KBM-7 (cell line): ENCODE measurements around the gene CFDP1.

Source experiments
- DNase-seq: peaks from one replicate; pipeline ENCODE4 v3.0.0-alpha.2; 2015
- in situ Hi-C: fragments of 300-500 bp; cut with MboI; formaldehyde crosslinking; loops from 2 replicates; pipeline ENCODE4 v1.14.3; 2020; ENCODE audit warnings: low sequenced_read_pairs, low pct_unique_long_range_greater_than_20kb, mixed read lengths

The CFDP1 gene

DNA sequence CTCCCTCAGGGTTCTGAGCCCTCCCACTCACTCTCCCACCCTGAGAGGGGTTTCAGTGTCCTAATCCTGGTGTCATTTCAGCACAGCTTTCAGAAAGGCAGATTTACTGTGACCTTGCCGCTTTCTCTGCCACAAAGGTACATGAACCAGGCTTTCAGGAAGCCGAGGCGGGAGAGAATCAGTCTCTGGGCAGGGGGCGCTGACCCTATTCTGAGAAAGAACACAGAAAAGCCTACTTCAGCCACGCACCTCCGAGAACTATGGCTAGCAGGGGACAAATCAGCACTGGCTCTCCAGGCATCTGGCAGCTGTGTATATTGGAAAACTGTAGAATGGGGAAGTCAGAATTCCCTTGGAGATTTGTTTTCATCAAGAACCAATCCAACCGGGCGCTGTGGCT lies 124.1 kb downstream of the CFDP1 start:
- DNase-seq = no peak
- in situ Hi-C loops = no loop called here

DNA sequence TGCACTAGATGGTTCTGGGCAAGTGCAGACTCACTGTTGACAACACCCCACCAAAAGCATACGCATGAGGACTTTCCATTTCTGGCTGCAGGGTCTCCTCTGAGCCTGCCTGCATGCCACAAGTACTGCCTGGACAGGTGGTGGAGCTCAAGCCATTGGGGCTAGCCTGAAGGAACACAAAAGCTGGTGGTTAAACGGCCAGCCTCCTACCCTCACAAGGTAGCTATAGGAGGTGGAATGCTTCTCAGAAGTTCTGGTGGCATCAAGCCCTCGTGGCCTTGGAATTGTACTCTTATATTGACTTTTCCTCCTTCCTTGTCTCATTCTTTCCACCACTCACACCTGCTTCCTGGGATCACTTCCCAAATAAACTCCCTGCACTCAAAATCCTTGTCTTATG lies 125.3 kb downstream of the CFDP1 start:
- in situ Hi-C loops = no loop called here
- DNase-seq = no peak

DNA sequence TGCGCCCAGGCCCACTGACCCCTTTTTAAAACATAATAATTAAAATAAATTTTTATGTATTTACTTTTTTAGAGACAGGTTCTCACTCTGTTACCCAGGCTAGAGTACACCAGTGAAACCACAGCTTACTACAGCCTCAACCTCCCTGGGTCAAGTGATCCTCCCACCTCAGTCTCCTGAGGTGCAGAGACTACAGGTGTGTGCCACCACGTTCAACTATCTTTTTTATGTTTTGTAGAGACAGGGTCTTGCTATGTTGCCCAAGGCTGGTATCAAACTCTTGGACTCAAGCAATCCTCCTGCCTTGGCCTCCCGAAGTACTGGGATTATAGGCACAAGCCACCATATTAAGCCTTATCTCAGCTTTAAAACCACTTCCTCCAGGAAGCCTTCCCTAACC lies 125.8 kb downstream of the CFDP1 start:
- in situ Hi-C loops = no loop called here
- no peak for DNase-seq

DNA sequence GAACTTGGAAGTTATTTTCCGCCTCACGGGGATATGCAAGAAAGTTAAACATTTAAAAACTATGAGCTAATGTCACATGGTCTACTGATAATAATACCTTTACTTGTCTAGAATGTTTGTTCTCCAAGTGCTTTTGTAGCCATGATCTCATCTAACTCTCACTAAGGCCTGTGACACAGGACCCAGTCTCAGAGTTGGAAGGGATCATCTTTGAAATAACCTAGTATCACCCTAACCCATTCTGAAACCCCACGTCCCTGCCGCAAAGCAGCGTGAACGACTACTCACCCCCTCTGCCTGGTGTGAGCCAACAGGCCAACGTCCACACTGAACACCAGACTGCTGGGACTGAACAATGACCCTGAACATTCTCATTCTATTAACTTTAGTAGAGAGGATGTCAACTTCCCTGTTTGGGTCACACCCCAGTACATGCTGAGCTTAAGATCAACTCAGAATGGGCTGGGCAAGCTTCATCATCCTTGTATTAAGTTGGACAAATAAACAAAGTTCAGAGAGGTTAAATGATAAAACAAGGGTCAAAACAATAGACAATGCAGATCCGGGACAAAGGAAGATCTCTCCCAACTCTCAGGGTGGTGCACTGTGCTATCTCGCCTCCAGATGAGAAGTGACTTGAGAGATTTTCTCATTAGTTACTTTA lies 127.1 kb downstream of the CFDP1 start:
- in situ Hi-C loops = no loop called here
- no peak for DNase-seq

DNA sequence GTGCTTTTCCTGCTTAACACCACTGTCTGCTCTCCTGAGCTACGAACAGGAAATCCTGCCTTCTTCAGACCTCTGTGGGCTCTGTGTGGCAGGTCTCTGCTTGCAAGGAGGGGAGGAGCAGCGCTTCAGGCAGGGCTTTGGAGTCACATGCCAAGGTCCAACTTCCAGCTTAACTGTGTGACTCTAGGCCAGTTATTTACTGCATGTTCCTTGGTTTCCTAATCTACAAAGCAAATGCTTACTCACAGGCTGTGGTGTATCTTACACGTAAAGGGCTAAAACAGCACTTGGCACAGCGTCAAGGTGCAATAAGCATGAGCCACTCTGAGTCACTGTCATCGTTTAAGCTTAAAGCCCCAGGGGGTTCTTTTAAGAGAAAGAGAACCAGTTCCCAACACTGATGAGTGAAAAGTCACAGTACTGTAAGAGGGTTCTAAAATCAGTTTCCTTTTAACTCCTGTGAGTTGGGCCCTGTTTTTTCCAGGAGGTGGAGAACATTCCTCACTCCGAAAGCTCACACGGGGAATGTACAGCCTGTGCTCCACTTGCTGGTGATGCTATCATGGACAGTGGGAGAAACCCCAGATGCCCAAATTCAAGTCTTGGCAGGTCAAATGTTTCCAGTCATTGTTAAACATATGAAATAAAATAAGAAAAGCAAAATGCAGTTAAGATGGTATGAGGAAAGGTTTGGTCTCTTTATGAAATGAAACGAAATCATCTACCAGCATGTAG lies 127.8 kb downstream of the CFDP1 start:
- in situ Hi-C loops = no loop called here
- DNase-seq = peak; percentile 21

DNA sequence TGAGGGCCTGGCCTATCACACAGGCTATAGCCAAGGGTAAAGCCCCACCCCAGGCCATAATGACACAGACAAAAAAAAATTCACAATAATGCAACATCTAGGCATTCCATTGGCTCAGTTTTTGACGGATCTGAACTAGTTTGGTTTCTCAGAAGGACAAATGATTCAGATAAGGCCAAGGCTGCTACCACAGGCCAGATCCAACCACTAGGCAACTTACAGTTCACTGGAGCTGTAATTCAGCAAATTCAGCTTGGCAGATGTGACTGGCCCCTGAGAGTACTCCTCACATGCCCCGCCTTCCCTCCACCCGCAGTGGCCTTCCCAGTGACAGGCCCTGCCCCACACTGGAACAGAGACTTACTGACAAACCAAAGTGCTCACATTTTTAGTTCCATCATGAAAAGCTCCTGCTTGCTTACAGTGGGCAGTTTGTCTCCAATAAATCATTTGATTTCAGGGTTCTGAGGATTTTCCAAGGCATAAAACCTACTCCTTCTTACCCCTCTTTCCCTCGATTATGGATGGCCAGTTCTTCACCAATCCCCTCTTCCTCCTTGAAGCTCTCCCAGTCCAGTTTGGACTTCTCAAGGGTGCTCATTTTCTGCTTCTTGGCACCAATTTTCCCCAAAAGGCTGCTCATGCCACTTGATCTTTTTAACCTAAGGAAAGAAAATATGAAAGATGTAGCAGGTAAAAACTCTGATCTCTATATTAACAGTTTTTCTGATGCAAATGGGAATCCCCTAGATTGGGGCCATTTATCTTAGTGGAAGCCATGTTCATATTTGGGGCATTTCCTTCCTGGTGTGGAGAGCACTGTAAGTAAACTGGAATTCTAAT lies 128.6 kb downstream of the CFDP1 start:
- in situ Hi-C loops = no loop called here
- no peak for DNase-seq

DNA sequence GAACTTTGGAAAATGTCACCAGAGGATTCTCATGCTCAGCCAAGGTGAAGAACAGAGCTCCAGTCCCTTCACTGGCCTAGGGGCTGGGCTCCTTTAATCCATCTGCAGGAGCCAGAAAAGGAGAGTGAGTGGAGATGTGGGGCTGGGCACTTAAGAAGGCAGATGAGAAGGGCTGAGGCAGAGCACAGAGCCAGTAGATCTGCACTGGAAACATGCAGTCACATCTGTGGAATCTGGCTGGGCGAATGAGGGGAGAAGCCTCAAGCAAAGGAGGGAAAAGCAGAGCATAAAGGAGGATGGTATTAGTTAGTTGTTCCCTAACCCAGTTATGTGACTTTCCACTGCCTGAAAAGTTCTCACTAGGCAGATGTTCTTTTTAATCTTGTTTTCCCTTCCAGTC lies 131.5 kb downstream of the CFDP1 start:
- in situ Hi-C loops = no loop called here
- no peak for DNase-seq

DNA sequence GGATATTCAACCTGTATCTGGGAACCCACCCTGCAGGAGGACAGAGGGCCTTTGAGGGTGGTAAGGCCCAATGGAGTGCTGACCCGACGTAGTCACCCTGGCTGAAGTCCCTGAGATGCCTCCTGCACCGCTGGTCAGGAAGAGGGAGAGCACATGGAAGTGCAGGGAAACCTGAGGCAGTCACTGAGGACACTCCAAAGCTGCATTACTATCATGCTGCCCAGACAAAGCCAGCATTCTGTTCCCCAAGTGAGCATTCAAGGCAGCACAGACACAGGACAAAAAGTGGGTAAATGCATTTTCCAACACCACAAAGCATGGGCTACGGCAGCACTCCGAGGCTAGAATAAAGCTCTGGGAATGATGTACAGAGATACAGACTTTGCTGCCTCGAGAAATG lies 135.0 kb downstream of the CFDP1 start:
- no peak for DNase-seq
- in situ Hi-C loops = no loop called here

DNA sequence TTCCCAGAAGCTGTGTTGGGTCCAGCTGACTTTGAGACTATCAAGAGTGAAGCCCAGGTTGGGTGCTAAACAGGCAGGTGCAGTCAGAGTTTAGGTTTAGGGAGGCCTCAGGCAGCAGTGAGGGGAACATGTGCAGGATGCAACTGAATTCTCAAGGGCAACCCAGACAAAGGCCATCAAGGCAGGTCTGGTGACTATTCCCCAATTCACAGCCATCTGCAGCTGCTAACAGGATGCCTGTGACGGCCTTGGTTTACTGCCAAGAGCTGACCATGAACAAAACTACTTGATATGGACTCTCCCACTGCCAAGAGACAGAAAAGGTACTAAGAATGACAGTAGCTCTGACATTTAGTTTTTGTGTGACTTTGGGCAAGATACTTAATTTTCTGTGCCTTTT lies 136.7 kb downstream of the CFDP1 start:
- in situ Hi-C loops = no loop called here
- DNase-seq = no peak

DNA sequence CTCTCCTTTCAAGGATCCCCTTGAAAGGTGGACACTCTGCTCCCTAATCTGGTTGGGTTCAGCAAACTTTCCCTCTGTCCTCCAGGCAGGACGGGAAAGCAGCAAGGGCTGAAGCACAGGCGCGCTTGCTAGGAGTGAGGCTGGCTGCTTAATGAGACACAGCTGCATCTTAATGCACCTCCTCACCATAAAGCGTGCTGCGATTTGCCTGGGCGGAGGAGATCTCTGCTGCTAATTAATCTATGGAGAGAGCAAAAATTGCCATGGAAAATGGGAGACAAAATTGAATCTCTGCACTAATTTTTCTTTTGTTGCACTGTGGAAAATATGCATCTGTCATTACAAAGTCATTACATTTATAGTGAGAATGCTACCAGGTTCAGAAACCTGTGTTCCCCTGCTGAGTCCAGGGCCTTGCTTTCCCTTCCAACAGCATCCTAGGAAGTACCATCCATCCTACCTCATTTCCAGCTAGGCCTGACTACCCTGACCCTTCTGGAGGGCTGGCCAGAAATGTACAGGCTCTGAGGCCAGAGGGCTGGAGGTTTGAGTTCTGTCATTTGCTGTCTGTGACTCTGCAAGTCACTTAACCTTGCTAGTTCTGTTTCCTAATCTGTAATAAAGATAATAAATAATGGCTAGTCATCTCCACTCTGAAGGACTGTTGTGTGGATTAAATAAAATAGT lies 138.4 kb downstream of the CFDP1 start:
- in situ Hi-C loops = no loop called here
- no peak for DNase-seq

DNA sequence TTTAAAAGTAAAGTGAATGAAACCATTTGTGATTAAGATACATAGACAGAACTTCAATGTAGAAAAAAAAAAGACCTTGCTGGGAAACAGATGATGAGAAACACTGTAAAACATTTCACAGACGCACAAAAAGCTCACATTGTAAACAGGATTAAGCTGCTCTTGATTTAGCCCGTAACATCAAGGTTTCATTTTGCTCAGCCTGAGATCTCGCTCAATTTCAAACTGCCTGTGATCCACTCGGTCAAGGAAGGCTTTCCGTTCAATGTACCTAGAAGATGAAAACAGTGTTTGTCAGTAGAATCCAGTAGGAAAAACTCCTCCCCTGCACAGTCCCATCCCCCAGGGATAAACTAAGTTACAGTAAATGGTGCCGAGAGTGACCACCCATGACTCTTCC lies 139.5 kb downstream of the CFDP1 start:
- no peak for DNase-seq
- in situ Hi-C loops = no loop called here

DNA sequence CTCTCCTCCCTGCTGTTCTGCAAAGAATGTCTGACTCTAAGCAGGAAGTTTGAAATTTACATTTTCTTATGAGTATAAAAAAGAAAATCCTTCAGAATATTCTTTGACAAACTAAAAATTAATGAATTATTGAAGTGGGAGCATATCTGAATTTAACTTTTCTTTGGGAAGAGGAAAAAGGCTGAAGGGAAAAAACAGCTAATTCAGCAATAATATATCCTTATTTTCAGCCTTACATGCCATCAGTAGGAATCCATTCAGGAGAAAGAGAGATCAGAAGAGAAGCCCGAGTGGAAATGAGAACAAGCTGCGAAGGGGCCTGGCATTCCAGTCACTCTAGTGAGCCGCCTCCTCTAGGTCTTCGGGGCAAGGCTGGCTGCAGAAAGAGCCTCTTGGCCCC lies 140.1 kb downstream of the CFDP1 start:
- in situ Hi-C loops = no loop called here
- no peak for DNase-seq

DNA sequence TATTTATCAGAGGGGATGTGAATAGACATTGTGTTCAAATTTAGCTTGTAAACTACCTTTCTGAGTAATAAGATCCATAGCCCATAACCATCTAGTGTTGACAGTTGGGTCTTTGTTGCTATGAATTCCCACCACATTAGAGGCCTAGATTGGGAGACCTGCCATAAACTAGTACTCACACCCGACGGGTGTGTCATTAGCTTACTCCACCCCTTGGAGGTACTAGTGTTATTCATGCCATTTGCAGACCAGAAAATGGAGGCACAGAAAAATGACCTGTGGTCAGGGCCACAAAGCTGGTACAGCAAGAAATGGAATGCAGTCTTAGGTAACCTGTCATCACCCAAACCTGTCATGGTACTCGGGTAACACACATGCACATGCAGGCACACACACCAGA lies 140.6 kb downstream of the CFDP1 start:
- DNase-seq = no peak

DNA sequence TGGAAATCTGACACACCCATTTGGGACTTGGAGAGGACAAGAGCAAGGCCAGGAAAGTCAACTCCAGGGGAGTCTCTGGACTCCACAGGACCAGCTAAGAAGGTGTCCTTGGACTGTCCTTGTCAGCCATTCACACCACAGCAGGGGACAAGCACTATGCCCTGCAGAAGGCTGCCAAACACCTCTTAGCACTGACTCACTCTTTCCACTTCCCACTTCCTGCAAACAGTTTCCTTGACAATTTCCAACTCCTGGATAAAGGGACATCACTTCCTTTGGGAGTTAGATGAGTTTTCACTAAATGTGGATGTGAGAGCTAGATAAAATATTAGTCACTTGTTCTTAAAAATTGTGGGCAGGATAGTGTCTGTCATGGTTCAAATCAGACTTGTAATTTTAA lies 144.1 kb downstream of the CFDP1 start:
- in situ Hi-C loops = no loop called here
- DNase-seq = no peak

More for the DNA sequence above, 140.6 kb downstream of the CFDP1 start:
- in situ Hi-C loops = no loop called here

DNA sequence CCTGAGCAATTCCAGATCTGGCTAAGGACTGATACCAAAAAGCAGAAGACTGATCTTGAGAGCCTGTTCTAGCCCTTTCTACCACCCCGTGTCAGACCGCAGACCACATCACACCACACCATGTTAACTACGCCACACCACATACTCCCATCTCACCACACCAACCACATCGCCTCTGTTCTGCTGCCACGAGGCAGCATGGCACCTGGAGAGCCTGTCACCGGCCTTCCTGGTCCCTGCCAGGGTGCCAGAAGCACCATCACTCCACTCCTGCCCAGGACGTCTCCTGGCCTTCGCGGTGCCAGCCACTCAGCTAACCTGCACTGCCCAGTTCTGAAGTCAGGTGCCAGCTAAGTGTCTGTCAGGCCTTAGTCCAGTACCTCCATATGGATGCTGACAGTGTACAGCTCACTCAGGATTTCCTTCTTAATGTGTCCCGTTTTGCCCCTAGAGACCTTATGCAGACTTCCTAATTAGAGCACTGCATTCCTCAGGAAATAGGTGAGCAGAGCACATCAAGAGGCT lies 144.6 kb downstream of the CFDP1 start:
- in situ Hi-C loops = no loop called here
- peak; percentile 94 for DNase-seq

DNA sequence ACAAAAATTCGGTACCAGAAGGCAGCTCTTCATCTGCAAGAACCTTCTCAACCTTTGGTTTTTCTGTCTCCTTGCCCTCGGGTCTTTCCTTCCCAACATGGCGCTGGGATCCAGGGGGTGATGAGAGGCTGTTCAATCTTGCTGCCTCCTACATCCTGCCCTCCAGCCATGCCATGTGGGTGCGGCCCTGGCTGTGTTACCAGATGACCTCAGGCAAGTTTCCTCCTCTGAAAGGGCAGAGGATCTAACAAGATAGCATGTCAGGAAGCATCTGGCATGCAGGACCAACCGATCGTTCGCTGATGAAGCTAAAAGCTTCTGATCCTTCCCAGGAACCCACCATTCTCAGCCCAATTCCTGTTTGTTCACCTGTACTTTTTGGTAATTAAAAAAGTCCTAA lies 145.1 kb downstream of the CFDP1 start:
- DNase-seq = no peak
- in situ Hi-C loops = no loop called here

DNA sequence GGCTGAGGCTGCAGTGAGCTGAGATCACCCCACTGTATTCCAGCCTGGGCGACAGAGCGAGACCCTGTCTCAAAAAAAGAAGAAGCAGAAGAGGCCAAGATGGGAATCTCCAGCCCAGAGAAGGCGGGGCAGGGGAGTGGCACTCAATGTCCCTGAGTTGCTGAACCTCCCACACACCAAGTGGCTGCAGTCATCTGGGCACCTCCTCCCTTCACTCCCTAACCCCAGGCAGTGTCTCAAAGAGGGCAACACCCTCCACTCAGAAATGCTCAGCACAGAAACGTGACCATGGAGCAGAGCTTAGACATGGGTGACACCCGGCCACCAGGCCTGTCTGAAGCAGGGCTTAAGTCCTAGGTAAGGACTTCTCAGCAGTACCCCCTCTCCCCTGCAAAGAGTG lies 145.6 kb downstream of the CFDP1 start:
- in situ Hi-C loops = no loop called here
- DNase-seq = peak; percentile 28

DNA sequence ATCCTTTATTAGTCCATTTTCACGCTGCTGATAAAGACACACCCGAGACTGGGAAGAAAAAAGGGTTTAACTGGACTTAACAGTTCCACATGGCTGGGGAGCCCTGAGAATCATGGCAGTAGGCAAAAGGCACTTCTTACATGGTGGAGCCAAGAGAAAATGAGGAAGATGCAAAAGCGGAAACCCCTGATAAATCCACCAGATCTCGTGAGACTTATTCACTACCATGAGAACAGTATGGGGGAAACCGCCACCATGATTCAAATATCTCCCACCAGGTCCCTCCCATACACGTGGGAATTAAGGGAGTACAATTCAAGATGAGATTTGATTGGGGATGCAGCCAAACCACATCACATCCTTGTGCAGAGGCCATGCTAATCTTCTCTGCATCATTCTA lies 146.9 kb downstream of the CFDP1 start:
- in situ Hi-C loops = no loop called here
- no peak for DNase-seq

DNA sequence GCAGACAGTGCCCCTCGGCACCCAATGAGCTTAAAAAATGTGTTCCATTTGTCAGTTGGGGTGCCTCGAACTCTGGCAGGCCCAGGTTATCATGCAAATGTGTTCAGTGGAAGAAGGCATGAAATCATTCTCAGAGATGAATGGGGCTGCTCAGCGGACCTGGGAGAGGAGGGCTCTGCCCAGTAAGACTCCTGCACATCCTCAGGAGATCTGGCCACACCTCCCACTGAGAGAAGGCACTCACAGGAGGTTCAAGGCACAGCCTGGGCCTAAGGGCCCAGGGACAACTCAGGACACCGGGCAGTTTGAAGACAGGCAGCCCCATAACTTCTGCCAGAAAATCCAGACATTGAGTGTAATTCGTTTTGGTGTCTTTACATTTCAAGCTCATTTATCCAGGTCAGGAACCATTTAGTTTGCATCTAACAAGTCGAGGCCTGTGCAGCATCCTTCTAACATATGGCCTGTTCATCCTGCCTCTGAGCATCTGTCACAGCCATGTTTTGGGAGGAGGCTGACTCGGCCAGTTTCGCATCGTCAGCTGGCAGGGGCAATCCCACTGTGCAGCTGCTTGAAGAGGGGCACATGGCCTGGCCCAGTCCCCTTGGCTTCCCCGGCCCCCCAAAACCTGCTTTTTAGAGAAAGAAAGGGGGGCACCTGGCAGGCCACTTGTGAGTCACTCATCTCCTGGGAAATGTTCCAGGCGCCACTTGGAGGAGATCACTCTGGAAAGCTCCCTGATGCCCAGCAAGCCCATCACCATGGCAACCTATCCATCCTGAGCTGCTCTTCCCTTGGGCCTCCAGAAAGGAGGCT lies 150.6 kb downstream of the CFDP1 start:
- no peak for DNase-seq
- in situ Hi-C loops = no loop called here
